HG03103 (cell line): ENCODE results near the gene ALDOA.

Experiments
- ATAC-seq: cut with Tn5 transposase; IDR thresholded peaks from one replicate; pipeline ENCODE4 v1.9.1; 2021; ENCODE audit warnings: low read depth; ENCODE audit not compliant: unreplicated experiment

Gene ALDOA

DNA sequence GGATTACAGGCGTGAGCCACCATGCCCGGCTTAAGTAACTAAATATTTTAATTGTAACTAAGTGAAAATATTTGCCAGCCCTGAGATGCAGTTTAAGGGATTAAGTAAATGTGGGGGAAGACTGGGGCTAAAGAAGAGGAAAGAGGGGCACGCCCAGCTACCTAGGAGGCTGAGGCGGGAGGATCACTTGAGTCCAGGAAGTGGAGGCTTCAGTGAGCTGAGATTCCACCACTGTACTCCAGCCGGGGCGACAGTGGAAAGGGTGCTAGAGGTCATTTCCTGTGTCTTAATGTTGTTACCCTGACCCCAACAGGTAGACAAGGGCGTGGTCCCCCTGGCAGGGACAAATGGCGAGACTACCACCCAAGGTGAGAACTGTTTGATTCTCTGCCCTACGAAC is 2.8 kb downstream of the ALDOA start:
- no peak for ATAC-seq

DNA sequence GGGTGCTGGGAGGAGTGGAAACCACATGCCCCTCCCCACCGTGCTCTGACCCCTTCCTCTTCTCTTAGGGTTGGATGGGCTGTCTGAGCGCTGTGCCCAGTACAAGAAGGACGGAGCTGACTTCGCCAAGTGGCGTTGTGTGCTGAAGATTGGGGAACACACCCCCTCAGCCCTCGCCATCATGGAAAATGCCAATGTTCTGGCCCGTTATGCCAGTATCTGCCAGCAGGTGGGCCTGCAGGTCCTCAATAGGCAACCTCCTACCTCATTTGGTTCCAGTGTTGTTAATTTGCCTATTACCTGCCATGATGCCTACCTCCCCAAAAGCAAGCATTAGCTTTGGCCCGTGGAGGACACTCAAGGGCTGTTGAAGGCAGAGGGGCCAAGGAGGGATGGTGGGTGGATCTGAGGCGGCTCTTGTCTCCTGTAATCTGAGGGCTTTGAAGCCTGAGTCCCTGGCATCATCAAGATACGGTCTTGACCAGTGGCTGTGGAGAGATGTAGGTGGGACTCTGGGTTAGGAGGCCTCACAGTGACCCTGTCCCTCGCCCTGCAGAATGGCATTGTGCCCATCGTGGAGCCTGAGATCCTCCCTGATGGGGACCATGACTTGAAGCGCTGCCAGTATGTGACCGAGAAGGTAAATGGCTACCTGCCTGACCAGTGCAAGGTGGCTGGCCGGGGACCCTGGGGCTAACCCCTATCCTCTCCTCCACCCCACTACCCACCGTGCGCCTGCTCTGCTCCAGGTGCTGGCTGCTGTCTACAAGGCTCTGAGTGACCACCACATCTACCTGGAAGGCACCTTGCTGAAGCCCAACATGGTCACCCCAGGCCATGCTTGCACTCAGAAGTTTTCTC is 3.4 kb downstream of the ALDOA start:
- ATAC-seq: no peak

GRCh38 chr16:30069611-30070462 is 4.3 kb downstream of the ALDOA start:
- no peak for ATAC-seq

DNA sequence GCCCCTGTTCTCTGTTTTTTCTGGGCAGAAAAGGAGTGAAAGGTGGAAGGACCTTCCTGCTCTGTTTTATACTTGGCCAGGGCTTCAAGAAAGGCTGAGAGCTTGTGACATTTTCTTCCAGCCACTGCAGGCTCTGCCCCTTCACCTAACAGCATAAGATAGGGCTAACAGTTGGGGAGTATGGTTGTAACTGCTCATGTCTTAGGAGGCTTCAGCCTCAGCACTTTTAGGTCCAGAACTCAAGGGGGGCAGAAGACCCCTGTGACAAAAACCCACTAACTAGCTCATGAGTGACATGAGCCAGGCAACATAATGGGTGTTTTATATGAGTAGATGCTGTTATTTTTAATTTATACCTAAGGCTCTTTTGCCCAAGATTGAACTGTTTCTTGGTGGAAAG is 4.9 kb downstream of the ALDOA start:
- no peak for ATAC-seq

- ATAC-seq: peak; percentile 63
Measured at GRCh38 chr16:30075503-30076275, 10.1 kb downstream of the ALDOA start, which contains the start of gene PPP4C. Gene PPP4C, plus strand, starts transcription at chr16:30075994. Its CDS starts 384 bp downstream, at chr16:30076378.

GRCh38 chr16:30076276-30076791 is 10.8 kb downstream of the ALDOA start:
- no peak for ATAC-seq

- no peak for ATAC-seq
Measured at GRCh38 chr16:30077656-30078055, 12.1 kb downstream of the ALDOA start.

DNA sequence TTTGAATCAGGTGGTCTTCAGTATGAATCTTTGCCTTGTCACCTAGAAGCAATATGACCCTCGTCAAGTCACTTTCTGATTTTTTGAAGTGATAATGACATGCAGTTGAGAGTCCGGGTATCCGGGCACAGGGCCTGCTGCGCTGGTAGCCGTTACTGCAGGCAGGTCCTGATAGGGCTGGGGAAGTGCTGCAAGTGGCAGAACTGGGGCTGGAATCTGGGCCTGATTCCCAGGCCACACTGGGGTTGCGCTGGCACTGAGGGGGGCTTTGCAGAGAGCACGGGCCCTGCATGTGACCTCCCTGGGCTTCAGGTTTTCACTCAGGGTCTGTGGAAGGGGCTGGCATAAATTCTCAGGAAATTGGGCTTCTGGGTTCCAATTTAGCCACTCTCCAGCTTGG is 13.2 kb downstream of the ALDOA start:
- no peak for ATAC-seq

DNA sequence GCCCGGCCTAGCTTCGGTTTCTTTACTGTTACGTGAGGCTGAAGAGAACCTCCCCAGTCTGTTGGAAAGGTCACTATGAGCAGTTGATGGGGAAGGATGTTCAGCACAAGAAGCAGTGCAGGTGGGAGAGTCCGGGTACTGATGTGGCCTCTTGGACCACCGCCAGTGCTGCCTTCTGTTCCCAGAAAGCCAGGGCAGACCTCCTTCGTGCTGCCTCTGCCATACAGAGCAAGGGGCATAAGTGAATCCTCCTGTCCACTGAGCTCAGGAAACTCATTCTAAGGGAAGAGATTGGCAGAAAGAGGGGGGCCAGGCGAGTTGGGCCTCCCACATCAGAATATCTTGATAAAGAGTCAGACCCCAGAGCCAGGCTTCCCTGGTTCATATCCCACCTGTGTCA is 13.9 kb downstream of the ALDOA start:
- ATAC-seq: no peak

DNA sequence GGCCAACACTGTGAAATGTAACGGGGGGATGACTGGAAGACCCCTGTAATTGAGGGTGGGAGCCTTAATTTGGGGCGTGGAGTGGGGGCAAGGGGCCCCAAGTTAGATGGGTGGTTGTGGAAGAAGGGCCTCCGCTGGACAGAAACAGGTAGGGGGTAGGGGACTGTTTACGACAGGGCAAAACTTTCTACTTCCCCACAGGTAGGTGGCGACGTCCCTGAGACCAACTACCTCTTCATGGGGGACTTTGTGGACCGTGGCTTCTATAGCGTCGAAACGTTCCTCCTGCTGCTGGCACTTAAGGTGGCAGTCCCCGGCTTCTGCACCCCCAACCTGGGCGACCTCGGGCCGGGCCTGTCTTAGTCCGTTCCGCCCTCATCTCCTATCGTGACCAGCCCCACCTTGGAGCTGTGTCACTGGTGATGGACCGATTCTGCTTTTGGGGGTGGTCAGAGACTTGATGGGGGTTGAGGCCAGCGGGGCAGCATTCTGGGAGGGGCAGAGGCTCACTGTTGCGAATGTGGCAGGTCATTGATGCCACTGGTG is 17.1 kb downstream of the ALDOA start:
- ATAC-seq: no peak

DNA sequence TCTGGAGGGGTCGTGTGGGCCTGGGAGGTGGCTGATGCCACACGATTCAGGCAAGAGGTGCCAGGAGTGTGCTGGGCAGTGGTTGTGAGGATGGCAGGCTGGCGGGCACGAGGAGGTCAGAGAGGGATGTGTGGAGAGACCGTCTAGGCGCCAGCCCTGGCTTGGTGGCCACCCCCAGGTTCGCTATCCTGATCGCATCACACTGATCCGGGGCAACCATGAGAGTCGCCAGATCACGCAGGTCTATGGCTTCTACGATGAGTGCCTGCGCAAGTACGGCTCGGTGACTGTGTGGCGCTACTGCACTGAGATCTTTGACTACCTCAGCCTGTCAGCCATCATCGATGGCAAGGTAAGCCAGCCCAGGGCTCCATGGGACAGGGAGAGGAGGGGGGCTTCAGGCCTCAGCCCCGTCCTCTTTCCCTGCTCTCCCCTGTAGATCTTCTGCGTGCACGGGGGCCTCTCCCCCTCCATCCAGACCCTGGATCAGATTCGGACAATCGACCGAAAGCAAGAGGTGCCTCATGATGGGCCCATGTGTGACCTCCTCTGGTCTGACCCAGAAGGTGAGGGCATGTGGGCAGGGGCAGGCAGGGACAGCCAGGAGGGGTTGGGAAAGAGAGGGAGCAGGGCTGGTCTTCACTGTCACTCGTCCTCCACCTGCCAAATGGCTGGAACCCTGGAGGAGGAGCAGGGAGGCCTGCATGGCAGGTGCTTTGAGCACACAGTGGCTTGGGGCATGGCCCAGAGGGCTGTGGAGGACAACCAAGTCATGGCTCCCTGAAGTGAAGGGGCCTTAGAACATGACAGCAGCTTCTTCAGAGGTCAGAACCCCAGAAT is 17.9 kb downstream of the ALDOA start:
- no peak for ATAC-seq

- ATAC-seq: no peak
Measured at GRCh38 chr16:30084096-30084815, 18.7 kb downstream of the ALDOA start.

DNA sequence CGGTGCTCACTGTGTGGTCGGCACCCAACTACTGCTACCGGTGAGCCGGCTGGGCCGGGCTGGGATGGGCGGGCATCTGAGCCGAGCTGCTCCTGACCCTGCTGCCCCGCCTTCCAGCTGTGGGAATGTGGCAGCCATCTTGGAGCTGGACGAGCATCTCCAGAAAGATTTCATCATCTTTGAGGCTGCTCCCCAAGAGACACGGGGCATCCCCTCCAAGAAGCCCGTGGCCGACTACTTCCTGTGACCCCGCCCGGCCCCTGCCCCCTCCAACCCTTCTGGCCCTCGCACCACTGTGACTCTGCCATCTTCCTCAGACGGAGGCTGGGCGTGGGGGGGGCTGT is 19.2 kb downstream of the ALDOA start:
- ATAC-seq: no peak

- no peak for ATAC-seq
Measured at GRCh38 chr16:30085247-30085646, 19.7 kb downstream of the ALDOA start.

DNA sequence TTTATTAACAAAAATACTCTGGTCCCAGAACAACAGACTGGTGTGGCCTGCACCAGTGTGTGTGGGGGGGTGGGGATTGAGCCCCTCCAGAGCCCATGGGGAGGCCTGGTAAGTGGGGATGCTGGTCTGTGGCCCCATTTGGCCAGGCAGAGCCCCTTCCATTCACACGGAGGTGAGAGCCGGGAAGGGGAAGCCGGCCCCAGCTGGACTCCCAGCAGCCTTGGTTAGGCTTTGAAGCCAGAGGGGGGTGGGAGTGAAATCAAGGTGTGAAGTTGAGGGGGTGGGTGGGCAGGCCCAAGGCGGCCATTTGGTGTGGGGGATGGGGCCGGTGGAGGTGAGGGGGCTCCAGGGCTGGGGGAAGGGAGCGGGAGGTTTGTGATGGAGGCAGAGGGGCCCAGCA is 20.3 kb downstream of the ALDOA start:
- ATAC-seq: no peak

DNA sequence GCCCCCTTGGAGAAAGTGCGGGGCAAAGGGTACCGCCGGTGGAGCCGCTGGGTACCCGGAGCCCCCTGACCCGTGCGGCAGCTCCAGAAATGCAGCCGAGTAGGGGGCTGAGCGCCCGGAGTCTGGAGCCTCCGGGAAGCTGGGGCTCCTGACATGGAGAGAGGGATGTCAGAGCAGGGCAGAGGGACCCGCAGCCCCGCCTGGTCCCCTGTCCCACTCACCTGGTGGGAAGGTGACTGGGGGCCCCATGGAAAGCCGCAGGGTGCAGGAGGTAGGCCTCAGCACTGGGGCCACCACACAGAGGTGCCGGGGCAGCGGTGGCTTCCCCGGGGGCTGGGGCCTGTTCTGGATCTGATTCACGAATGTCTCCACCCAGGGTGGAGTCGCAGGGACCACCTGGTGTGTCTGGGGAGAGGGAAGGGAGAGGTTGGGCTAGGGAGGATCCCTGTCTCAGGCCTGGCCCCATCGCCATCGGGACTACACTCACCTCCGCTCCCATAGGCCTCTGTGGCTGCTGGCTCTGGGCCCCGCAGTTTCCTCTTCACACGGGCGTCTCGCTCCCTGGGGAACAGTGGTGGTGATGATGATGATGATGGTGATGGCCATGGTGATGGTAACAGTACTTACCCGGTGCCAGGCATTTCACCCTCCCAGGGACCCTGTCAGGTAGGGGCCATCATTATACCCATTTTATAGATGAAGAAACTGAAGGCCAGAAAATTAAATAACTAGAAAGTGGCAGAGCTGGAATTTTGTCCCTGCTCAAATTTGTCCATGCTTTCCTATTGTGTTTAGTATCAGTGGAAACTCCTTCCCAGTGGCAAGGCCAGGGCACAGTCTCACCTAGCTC is 21.0 kb downstream of the ALDOA start:
- ATAC-seq: no peak

GRCh38 chr16:30087181-30087898 is 21.8 kb downstream of the ALDOA start:
- no peak for ATAC-seq
